Upper lobe of left lung (tissue), 4 donors: Measurements from ENCODE around the gene RNH1.

Source experiments
- POLR2A ChIP-seq, 4 donors: fragments of 450-650 bp; IDR thresholded peaks; one replicate each; pipeline ENCODE4 v1.5.1; 2016 to 2017; ENCODE audit warnings: antibody characterized with exemption in 4 of 4, mild to moderate bottlenecking in 2 of 4
- POLR2AphosphoS5 ChIP-seq, 2 donors: sonication (generic); formaldehyde crosslinking; IDR thresholded peaks; one replicate each; pipeline ENCODE4 v1.5.1; 2017; ENCODE audit warnings: antibody characterized with exemption in 2 of 2
- TF ChIP-seq, protein P1 (sequence below), 6 experiments: fragments of 450-650 bp in 4 of 6; fragments of 200-600 bp in 2 of 6; sonication (generic) in 2 of 6; IDR thresholded peaks; one replicate each; pipeline ENCODE4 v1.5.1; 2016 to 2019; ENCODE audit warnings: antibody characterized with exemption in 6 of 6

DNA sequence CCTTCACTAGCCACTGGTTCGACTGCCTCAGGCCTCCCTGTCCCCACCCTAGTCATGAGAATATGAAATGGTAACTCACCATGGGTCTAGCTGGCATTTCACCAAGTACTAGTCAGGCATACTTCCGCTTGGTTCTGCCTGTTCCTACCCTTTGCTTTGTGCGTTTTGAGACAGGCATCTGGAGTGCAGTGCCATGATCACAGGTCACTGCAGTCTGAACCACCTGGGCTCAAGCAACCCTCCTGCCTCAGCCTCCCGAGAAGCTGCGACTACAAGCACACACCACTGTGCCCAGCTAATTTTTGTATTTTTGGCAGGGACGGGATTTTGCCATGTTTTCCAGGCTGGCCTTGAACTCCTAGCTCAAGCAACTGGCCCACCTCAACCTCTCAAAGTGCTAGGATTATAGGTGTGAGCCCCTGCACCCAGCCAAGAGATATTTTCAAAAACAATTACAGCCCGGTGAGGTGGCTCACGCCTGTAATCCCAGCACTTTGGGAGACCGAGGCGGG lies 14.2 kb upstream of the RNH1 start:
- TF ChIP-seq POLR2A (IDR thresholded peaks at IDR 0.05) (no peak), POLR2AphosphoS5 (IDR thresholded peaks at IDR 0.05) (no peak)
- TF ChIP-seq, protein P1, sequence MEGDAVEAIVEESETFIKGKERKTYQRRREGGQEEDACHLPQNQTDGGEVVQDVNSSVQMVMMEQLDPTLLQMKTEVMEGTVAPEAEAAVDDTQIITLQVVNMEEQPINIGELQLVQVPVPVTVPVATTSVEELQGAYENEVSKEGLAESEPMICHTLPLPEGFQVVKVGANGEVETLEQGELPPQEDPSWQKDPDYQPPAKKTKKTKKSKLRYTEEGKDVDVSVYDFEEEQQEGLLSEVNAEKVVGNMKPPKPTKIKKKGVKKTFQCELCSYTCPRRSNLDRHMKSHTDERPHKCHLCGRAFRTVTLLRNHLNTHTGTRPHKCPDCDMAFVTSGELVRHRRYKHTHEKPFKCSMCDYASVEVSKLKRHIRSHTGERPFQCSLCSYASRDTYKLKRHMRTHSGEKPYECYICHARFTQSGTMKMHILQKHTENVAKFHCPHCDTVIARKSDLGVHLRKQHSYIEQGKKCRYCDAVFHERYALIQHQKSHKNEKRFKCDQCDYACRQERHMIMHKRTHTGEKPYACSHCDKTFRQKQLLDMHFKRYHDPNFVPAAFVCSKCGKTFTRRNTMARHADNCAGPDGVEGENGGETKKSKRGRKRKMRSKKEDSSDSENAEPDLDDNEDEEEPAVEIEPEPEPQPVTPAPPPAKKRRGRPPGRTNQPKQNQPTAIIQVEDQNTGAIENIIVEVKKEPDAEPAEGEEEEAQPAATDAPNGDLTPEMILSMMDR (IDR thresholded peaks at IDR 0.05) = no peak
